Activated CD4-positive, alpha-beta T cell treated with anti-CD3 and anti-CD28 coated beads, Interleukin-2, amount 10 ng/mL, durations not matched to agents 7 days and 5 days (primary cell): ENCODE results near the gene TUBB6. TPM values are rescaled to one million over a fixed set of nuclear protein-coding genes. Genes with fewer than 3 reads are reported as not detected.

ENCODE experiments used
- CTCF ChIA-PET: fragments of 350-600 bp; sonication (Branson Sonifier 250); formaldehyde crosslinking; loops from one replicate; lab custom pipeline; 2021; ENCODE audit warnings: antibody characterized with exemption; lab: Charles Lee
- POLR2A ChIA-PET: fragments of 350-600 bp; sonication (Branson Sonifier 250); formaldehyde crosslinking; loops from one replicate; lab custom pipeline; 2021; ENCODE audit warnings: antibody characterized with exemption; lab: Charles Lee
- DNase-seq: peaks from one replicate; pipeline ENCODE4 v3.0.0-alpha.2; 2020
- H3K27ac Mint-ChIP-seq: one replicate; pipeline ENCODE4 v1.8.0; 2021; ENCODE audit warnings: mild to moderate bottlenecking, moderate library complexity, mixed read lengths
- H3K27me3 Mint-ChIP-seq: one replicate; pipeline ENCODE4 v1.8.0; 2021; ENCODE audit warnings: mixed read lengths
- H3K36me3 Mint-ChIP-seq: one replicate; pipeline ENCODE4 v1.8.0; 2021; ENCODE audit warnings: low read depth, mixed read lengths
- H3K4me1 Mint-ChIP-seq: one replicate; pipeline ENCODE4 v1.8.0; 2021; ENCODE audit warnings: mixed read lengths
- H3K4me3 Mint-ChIP-seq: one replicate; pipeline ENCODE4 v1.8.0; 2021; ENCODE audit warnings: mild to moderate bottlenecking, moderate library complexity, mixed read lengths
- H3K9me3 Mint-ChIP-seq: one replicate; pipeline ENCODE4 v1.8.0; 2021; ENCODE audit warnings: mixed read lengths
- total RNA-seq, 2 experiments: library from RNA; stranded (reverse); gene quantifications; one replicate each; pipeline ENCODE4 v1.2.3, GENCODE V29; 2021

Gene TUBB6
- total RNA-seq, 2 experiments from 2014 or later = 0.69 to 1.2 TPM

DNA sequence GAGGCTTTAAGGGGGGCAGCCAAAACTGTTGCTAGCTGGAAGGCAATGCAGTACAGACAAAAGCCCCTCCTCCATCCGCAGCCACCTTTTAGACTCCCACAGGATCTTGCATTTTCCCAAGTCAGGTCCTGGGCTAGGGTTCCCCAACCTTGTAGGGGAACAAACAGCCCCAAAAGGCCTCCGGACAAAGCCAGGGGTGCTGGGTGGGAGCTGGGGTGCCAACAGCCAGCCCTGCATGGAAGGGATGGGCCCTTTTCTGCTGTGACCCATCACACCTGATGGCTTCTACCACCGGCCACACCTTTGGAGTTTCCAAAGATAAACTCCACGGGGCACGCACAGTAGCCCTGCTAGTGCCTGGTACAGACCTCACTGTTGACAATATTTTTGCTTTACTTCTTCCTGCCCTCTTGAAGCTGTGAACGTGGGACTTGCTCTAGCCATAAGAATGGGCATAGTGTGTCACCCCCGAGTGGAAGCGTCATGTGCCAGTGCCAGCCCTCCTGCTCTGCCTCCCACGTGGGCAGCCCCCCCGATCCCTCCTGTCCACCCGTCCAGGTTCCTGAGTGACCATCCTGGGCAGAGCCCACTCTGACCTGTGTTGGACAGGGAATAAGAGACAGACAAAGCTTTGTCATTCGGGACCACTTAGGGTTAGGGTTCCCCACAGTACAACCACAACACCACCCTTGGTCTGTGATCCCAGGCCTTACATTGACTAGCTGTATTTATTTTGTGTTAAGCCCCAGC lies 18.8 kb downstream of the TUBB6 start:
- ChIA-PET POLR2A (no interaction called here), CTCF (interaction anchor here (0.9 to 1.9 kb wide), 4 partner anchors 9 to 43 kb away, joined by 3 to 11 read pairs (median 4); no protein-coding TSS in a partner anchor)
- Mint-ChIP-seq H3K9me3 (no peaks in the 10 kb centered on the region), H3K27me3 (no peaks in the 10 kb centered on the region), H3K27ac (no peak overlapping the region), H3K4me1 (peaks cover 12% of the 10 kb centered on the region), H3K4me3 (no peak overlapping the region), H3K36me3 (peaks cover 24% of the 10 kb centered on the region)
- no peak for DNase-seq

- peaks cover 24% of the 10 kb centered on the region for H3K36me3 Mint-ChIP-seq
- H3K4me1 Mint-ChIP-seq = peaks cover 12% of the 10 kb centered on the region
- ChIA-PET POLR2A (no interaction called here), CTCF (interaction anchor here (0.5 to 1.9 kb wide), 23 partner anchors 9 to 391 kb away, joined by 3 to 14 read pairs (median 3); partner anchors contain the start of gene AFG3L2)
- no peaks in the 10 kb centered on the region for H3K9me3 Mint-ChIP-seq
- peak overlapping the region; percentile 31 for H3K27ac Mint-ChIP-seq
- peak; percentile 80 for DNase-seq
- H3K4me3 Mint-ChIP-seq = no peak overlapping the region
- H3K27me3 Mint-ChIP-seq = no peaks in the 10 kb centered on the region
These were observed 19.6 kb downstream of the TUBB6 start for GRCh38 chr18:12327510-12328178.

- H3K9me3 Mint-ChIP-seq = no peaks in the 10 kb centered on the region
- H3K27ac Mint-ChIP-seq = peak overlapping the region; percentile 31
- ChIA-PET POLR2A (no interaction called here), CTCF (interaction anchor here (0.5 to 1.9 kb wide), 22 partner anchors 8 to 391 kb away, joined by 3 to 14 read pairs (median 3); partner anchors contain the start of gene AFG3L2)
- no peaks in the 10 kb centered on the region for H3K27me3 Mint-ChIP-seq
- no peak for DNase-seq
- H3K4me1 Mint-ChIP-seq = peaks cover 12% of the 10 kb centered on the region
- peaks cover 26% of the 10 kb centered on the region for H3K36me3 Mint-ChIP-seq
- H3K4me3 Mint-ChIP-seq = no peak overlapping the region
These were observed 20.3 kb downstream of the TUBB6 start for GRCh38 chr18:12328179-12328823.

DNA sequence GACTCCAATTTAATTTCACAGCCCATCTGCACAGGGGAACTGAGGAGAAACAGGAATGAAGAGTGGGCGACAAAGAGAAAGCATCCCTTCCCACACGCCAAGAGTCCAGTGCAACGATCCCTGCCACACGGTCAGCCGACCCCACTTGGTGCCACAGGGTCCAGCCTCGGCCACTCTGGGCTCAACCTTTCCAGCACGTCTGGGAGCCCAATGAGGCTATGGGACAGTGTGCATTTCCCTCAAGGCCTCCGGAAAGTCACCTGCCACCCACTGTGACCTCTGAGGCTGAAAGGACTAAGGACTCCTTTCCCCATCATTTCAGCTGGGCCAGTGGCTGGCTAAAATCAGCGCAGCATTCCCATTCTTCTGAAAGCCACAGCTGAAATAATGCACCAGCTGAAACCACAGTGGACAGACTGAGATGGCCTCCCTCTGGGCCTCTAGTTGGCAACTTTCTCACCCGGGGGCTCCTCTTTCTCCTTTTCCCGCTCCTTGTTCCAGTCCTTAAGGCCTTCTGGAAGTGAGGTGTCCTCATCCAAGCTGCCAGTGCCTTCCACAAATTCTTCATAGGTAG lies 21.2 kb downstream of the TUBB6 start:
- Mint-ChIP-seq H3K4me3 (no peak overlapping the region), H3K36me3 (peaks cover 28% of the 10 kb centered on the region), H3K9me3 (no peaks in the 10 kb centered on the region), H3K27me3 (no peaks in the 10 kb centered on the region), H3K27ac (no peak overlapping the region), H3K4me1 (peaks cover 12% of the 10 kb centered on the region)
- POLR2A ChIA-PET = no interaction called here
- CTCF ChIA-PET = interaction anchor here (1.4 to 1.9 kb wide), 2 partner anchors 17 to 19 kb away, joined by 4 to 14 read pairs; no protein-coding TSS in a partner anchor
- no peak for DNase-seq

GRCh38 chr18:12330766-12331165 lies 22.7 kb downstream of the TUBB6 start:
- peaks cover 29% of the 10 kb centered on the region for H3K36me3 Mint-ChIP-seq
- CTCF ChIA-PET = no interaction called here

DNA sequence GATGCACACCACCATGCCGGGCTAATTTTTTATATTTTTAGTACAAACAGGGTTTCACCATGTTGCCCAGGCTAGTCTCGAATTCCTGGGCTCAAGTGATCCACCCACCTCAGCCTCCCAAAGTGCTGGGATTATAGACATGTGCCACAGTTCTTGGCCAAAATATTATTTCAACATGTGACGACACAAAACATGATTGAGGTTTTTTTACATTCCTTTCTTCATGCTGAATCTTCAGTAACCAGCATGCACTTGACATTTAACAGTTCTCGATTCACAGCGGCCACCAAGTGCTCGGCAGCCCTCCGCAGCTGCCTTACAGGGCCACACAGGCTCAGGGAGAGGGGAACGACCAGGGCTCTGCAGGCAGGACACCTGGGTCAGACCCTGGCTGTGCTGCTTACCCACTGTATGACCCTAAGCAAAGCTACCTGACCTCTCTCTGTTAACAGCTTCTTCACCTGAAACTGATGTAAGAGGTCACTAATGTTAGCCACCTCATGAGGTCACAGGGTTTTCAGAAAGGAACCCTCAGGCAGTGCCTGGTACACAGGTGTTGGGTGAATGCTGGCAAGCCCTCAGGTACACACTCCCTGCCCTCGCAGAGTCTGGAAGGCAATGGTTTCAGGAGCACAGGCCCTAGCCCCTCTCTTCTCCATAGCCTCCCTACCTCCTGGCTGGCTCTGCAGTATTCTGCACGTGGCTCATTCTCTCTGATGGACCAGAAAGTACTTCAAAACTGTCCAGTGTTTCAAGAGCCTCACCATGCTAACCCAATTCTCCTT lies 25.7 kb downstream of the TUBB6 start:
- no peak overlapping the region for H3K27ac Mint-ChIP-seq
- H3K4me1 Mint-ChIP-seq = peaks cover 3% of the 10 kb centered on the region
- H3K4me3 Mint-ChIP-seq = no peak overlapping the region
- CTCF ChIA-PET = interaction anchor here (1.3 kb wide), 1 partner anchor 9 kb away, joined by 3 read pairs; no protein-coding TSS in a partner anchor
- H3K9me3 Mint-ChIP-seq = no peaks in the 10 kb centered on the region
- no peak for DNase-seq
- POLR2A ChIA-PET = interaction anchor here (0.6 kb wide), 1 partner anchor 113 kb away, joined by 8 read pairs; no protein-coding TSS in a partner anchor
- H3K36me3 Mint-ChIP-seq = peaks cover 20% of the 10 kb centered on the region
- H3K27me3 Mint-ChIP-seq = no peaks in the 10 kb centered on the region

More at GRCh38 chr18:12330766-12331165, 22.7 kb downstream of the TUBB6 start:
- H3K4me3 Mint-ChIP-seq = no peak overlapping the region
- H3K27ac Mint-ChIP-seq = no peak overlapping the region
- POLR2A ChIA-PET = no interaction called here
- peaks cover 12% of the 10 kb centered on the region for H3K4me1 Mint-ChIP-seq
- H3K27me3 Mint-ChIP-seq = no peaks in the 10 kb centered on the region
- no peaks in the 10 kb centered on the region for H3K9me3 Mint-ChIP-seq
- no peak for DNase-seq

- no peak overlapping the region for H3K27ac Mint-ChIP-seq
- peaks cover 20% of the 10 kb centered on the region for H3K36me3 Mint-ChIP-seq
- no peaks in the 10 kb centered on the region for H3K9me3 Mint-ChIP-seq
- no peaks in the 10 kb centered on the region for H3K27me3 Mint-ChIP-seq
- DNase-seq = no peak
- POLR2A ChIA-PET = interaction anchor here (0.6 kb wide), 1 partner anchor 113 kb away, joined by 8 read pairs; no protein-coding TSS in a partner anchor
- CTCF ChIA-PET = interaction anchor here (1.0 to 1.3 kb wide), 2 partner anchors 10 to 14 kb away, joined by 3 read pairs; no protein-coding TSS in a partner anchor
- no peak overlapping the region for H3K4me3 Mint-ChIP-seq
- H3K4me1 Mint-ChIP-seq = peaks cover 3% of the 10 kb centered on the region
These were observed 26.3 kb downstream of the TUBB6 start for GRCh38 chr18:12334366-12334808.

DNA sequence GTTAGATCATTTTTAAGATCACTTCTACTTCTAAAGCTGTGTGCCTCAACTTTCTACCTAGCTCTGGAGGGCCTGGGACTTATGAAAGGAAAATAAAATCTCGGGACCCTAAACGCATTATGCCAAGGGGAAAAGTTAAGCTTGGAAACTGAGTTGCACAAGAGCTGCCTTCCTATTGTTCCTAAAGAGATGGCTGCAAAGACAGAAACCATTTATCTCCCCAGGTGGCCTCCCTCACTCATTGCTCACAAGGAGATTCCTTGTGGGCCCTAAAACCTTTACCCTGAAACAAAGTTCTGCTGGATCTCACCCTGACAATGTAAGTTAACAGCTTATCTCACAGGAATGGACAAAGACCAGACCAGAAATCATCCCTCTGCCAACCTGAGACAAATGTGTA lies 26.8 kb downstream of the TUBB6 start:
- CTCF ChIA-PET = interaction anchor here (1.0 to 1.3 kb wide), 2 partner anchors 10 to 14 kb away, joined by 3 read pairs; no protein-coding TSS in a partner anchor
- Mint-ChIP-seq H3K27me3 (no peaks in the 10 kb centered on the region), H3K4me1 (peaks cover 3% of the 10 kb centered on the region), H3K4me3 (no peak overlapping the region), H3K9me3 (no peaks in the 10 kb centered on the region), H3K27ac (no peak overlapping the region), H3K36me3 (peaks cover 19% of the 10 kb centered on the region)
- DNase-seq = no peak
- POLR2A ChIA-PET = no interaction called here

DNA sequence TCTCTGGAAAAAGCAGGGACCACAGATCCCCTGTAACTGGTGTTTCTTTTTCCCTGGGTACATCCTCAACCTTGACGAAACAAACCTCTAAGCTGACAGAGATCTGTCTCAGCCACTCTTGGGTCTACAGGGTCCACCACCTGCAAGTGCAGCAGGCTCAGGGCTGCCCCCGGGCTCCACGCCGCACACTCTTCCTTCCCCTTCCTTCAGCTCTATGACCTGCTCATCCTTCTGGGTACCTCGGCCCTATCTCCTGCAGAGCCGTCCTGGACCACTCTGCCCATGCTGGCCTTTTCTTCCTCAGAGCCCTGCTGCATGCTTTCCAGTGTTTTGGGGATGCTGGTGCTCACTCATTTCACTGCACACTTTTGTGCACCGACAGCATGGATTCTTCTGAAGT lies 27.5 kb downstream of the TUBB6 start:
- H3K4me1 Mint-ChIP-seq = peaks cover 3% of the 10 kb centered on the region
- ChIA-PET CTCF (interaction anchor here (1.0 to 2.0 kb wide), 2 partner anchors 8 to 13 kb away, joined by 3 to 5 read pairs; no protein-coding TSS in a partner anchor), POLR2A (no interaction called here)
- H3K9me3 Mint-ChIP-seq = no peaks in the 10 kb centered on the region
- no peak overlapping the region for H3K27ac Mint-ChIP-seq
- no peak for DNase-seq
- H3K27me3 Mint-ChIP-seq = no peaks in the 10 kb centered on the region
- no peak overlapping the region for H3K4me3 Mint-ChIP-seq
- peaks cover 19% of the 10 kb centered on the region for H3K36me3 Mint-ChIP-seq

DNA sequence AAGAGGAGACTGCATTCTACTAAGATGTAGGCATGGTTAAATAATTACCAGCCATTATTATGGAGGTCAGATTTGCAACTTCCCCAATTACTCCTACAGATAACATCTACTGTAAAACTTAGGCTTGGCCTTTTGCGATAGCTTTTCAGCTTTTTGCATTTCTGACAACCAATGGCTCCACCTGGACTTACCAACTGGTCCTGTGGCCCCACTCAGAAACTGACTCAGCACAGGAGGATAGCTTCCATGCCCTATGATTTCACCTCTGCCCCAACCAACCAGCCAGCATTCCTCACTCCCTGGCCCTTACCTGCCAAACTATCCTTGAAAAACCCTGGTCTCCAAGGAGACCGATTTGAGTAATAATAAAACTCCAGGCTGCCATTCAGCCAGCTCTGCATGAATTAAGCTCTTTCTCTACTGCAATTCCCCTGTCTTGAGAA lies 28.2 kb downstream of the TUBB6 start:
- Mint-ChIP-seq H3K27me3 (no peaks in the 10 kb centered on the region), H3K4me1 (peaks cover 3% of the 10 kb centered on the region), H3K9me3 (no peaks in the 10 kb centered on the region), H3K4me3 (no peak overlapping the region), H3K27ac (no peak overlapping the region), H3K36me3 (peaks cover 19% of the 10 kb centered on the region)
- ChIA-PET POLR2A (interaction anchor here (0.6 kb wide), 1 partner anchor 154 kb away, joined by 3 read pairs; no protein-coding TSS in a partner anchor), CTCF (interaction anchor here (2.0 kb wide), 1 partner anchor 8 kb away, joined by 5 read pairs; no protein-coding TSS in a partner anchor)
- no peak for DNase-seq

GRCh38 chr18:12336887-12337286 lies 28.8 kb downstream of the TUBB6 start:
- Mint-ChIP-seq H3K9me3 (no peaks in the 10 kb centered on the region), H3K36me3 (peaks cover 20% of the 10 kb centered on the region), H3K4me1 (peaks cover 3% of the 10 kb centered on the region), H3K27me3 (no peaks in the 10 kb centered on the region), H3K27ac (no peak overlapping the region), H3K4me3 (no peak overlapping the region)
- ChIA-PET POLR2A (no interaction called here), CTCF (interaction anchor here (0.5 to 2.0 kb wide), 2 partner anchors 9 to 301 kb away, joined by 4 to 5 read pairs; no protein-coding TSS in a partner anchor)
- no peak for DNase-seq
